Neuronal stem cell (in vitro differentiated cells): Measurements from ENCODE around the gene MANBA.

ENCODE experiments used
- DNase-seq: peaks from one replicate; pipeline ENCODE4 v3.0.0-alpha.2; 2013; ENCODE audit warnings: low spot score
- H2AFZ ChIP-seq: one replicate; pipeline ENCODE4 v1.6.1; 2013; ENCODE audit warnings: mild to moderate bottlenecking, low read length, inconsistent platforms
- H2AK5ac ChIP-seq: 2 replicates; pipeline ENCODE4 v1.6.1; 2013; ENCODE audit warnings: low read depth, mild to moderate bottlenecking, inconsistent platforms, low read length, moderate library complexity, mixed read lengths
- H2BK120ac ChIP-seq: 2 replicates; pipeline ENCODE4 v1.6.1; 2013; ENCODE audit warnings: low read depth, mild to moderate bottlenecking, inconsistent platforms, low read length, moderate library complexity, mixed read lengths
- H2BK12ac ChIP-seq: one replicate; pipeline ENCODE4 v1.6.1; 2013; ENCODE audit warnings: low read length, inconsistent platforms
- H2BK15ac ChIP-seq: 2 replicates; pipeline ENCODE4 v1.6.1; 2013; ENCODE audit warnings: mild to moderate bottlenecking, low read length, inconsistent platforms, mixed read lengths
- H2BK5ac ChIP-seq: one replicate; pipeline ENCODE4 v1.6.1; 2013; ENCODE audit warnings: inconsistent platforms, mild to moderate bottlenecking, low read length, moderate library complexity
- H3K14ac ChIP-seq: one replicate; pipeline ENCODE4 v1.6.1; 2013; ENCODE audit warnings: low read length, inconsistent platforms
- H3K18ac ChIP-seq: 2 replicates; pipeline ENCODE4 v1.6.1; 2013; ENCODE audit warnings: low read length, inconsistent platforms
- H3K23ac ChIP-seq: 2 replicates; pipeline ENCODE4 v1.6.1; 2013; ENCODE audit warnings: low read depth, mild to moderate bottlenecking, mixed read lengths, low read length, inconsistent platforms; ENCODE audit not compliant: poor library complexity
- H3K27ac ChIP-seq: replicated peaks from 3 replicates; pipeline ENCODE4 v1.5.1; 2013; ENCODE audit warnings: low read length, inconsistent platforms
- H3K27me3 ChIP-seq, 3 experiments: 2 replicates each; pipeline ENCODE4 v1.6.1; 2013; ENCODE audit warnings: low read length in 3 of 3, mild to moderate bottlenecking in 2 of 3, inconsistent platforms in 1 of 3, low read depth in 1 of 3, mixed read lengths in 1 of 3, moderate library complexity in 1 of 3; ENCODE audit not compliant: control insufficient read depth in 3 of 3, insufficient read depth in 3 of 3
- H3K36me3 ChIP-seq, 2 donors: replicated peaks in 1 of 2; 2 replicates each; pipeline ENCODE4 v1.6.1; 2013; ENCODE audit warnings: low read length in 2 of 2; ENCODE audit not compliant: control insufficient read depth in 2 of 2, insufficient read depth in 2 of 2
- H3K4ac ChIP-seq: 2 replicates; pipeline ENCODE4 v1.6.1; 2013; ENCODE audit warnings: inconsistent platforms, mild to moderate bottlenecking, low read length, moderate library complexity
- H3K4me1 ChIP-seq, 2 donors: 1 replicate in 1 of 2; 2 replicates in 1 of 2; pipeline ENCODE4 v1.6.1; 2013; ENCODE audit warnings: low read length in 2 of 2, low read depth in 1 of 2; ENCODE audit not compliant: control insufficient read depth in 2 of 2, insufficient read depth in 1 of 2
- H3K4me2 ChIP-seq: one replicate; pipeline ENCODE4 v1.6.1; 2013; ENCODE audit warnings: mild to moderate bottlenecking, low read length, inconsistent platforms; ENCODE audit not compliant: insufficient read depth, poor library complexity, severe bottlenecking
- H3K4me3 ChIP-seq, 2 donors: 2 replicates each; pipeline ENCODE4 v1.5.1; 2013; ENCODE audit warnings: low read length in 2 of 2, mild to moderate bottlenecking in 2 of 2, inconsistent platforms in 1 of 2, moderate library complexity in 1 of 2
- H3K79me1 ChIP-seq: one replicate; pipeline ENCODE4 v1.6.1; 2013; ENCODE audit warnings: low read depth, mild to moderate bottlenecking, inconsistent platforms, low read length, moderate library complexity
- H3K9ac ChIP-seq: one replicate; pipeline ENCODE4 v1.6.1; 2013; ENCODE audit warnings: mild to moderate bottlenecking, low read depth, low read length, inconsistent platforms; ENCODE audit not compliant: poor library complexity
- H3K9me3 ChIP-seq, 2 donors: replicated peaks in 1 of 2; 2 replicates each; pipeline versions ENCODE3 to v1.6.1; 2013; ENCODE audit warnings: low read length in 2 of 2, mild to moderate bottlenecking in 2 of 2, inconsistent platforms in 1 of 2, low read depth in 1 of 2, mixed read lengths in 1 of 2, moderate library complexity in 1 of 2; ENCODE audit not compliant: control insufficient read depth in 2 of 2, insufficient read depth in 1 of 2
- H4K8ac ChIP-seq: one replicate; pipeline ENCODE4 v1.6.1; 2013; ENCODE audit warnings: low read depth, mild to moderate bottlenecking, inconsistent platforms, low read length, moderate library complexity
- H4K91ac ChIP-seq: one replicate; pipeline ENCODE4 v1.6.1; 2013; ENCODE audit warnings: low read length, low read depth, mild to moderate bottlenecking, inconsistent platforms; ENCODE audit not compliant: poor library complexity
- WGBS, 2 donors: extraction: QIAGEN DNeasy Blood & Tissue Kit; methylation state at CpG; one replicate each; pipeline ENCODE4 v1.1.7; 2013; ENCODE audit warnings: missing lambda C conversion rate in 2 of 2, mixed read lengths in 1 of 2; ENCODE audit not compliant: insufficient read length in 2 of 2, insufficient replicate concordance in 1 of 2; ENCODE audit errors: extremely low coverage in 2 of 2; 5-methylcytosine and 5-hydroxymethylcytosine counted together

Gene MANBA

GRCh38 chr4:102599886-102600285 lies 160.9 kb downstream of the MANBA start:
- Histone ChIP-seq H2BK12ac (no peak overlapping the region), H3K4me3 (no peak overlapping the region), H3K4me1 (peaks cover 0 to 3% of the 10 kb centered on the region in 2 donors), H4K8ac (no peak overlapping the region), H3K9ac (no peak overlapping the region), H2BK5ac (no peak overlapping the region), H3K14ac (no peak overlapping the region), H3K27ac (no peak overlapping the region), H3K4ac (no peak overlapping the region), H3K9me3 (no peaks in the 10 kb centered on the region), H3K36me3 (peaks cover 0 to 63% of the 10 kb centered on the region in 2 donors), H2AK5ac (no peak overlapping the region), H3K18ac (no peak overlapping the region), H2BK120ac (no peak overlapping the region), H2AFZ (no peak overlapping the region), H3K4me2 (no peak overlapping the region), H3K79me1 (no peaks in the 10 kb centered on the region), H4K91ac (no peak overlapping the region), H3K23ac (no peak overlapping the region), H3K27me3 (no peaks in the 10 kb centered on the region), H2BK15ac (no peak overlapping the region)
- no CpG with 5 or more reads among the region's 3 CpGs for WGBS, 2 donors
- DNase-seq: no peak

- Histone ChIP-seq H2AK5ac (no peak overlapping the region), H3K9me3 (no peaks in the 10 kb centered on the region), H3K14ac (no peak overlapping the region), H2AFZ (no peak overlapping the region), H2BK15ac (no peak overlapping the region), H3K27me3 (no peaks in the 10 kb centered on the region), H3K79me1 (no peaks in the 10 kb centered on the region), H3K9ac (no peak overlapping the region), H3K18ac (no peak overlapping the region), H3K4ac (no peak overlapping the region), H3K23ac (no peak overlapping the region), H3K36me3 (peaks cover 0 to 65% of the 10 kb centered on the region in 2 donors), H4K91ac (no peak overlapping the region), H3K4me1 (peaks cover 0 to 3% of the 10 kb centered on the region in 2 donors), H2BK5ac (no peak overlapping the region), H3K4me3 (no peak overlapping the region), H3K27ac (no peak overlapping the region), H3K4me2 (no peak overlapping the region), H2BK120ac (no peak overlapping the region), H4K8ac (no peak overlapping the region), H2BK12ac (no peak overlapping the region)
- WGBS, 2 donors: no CpG with 5 or more reads among the region's 4 CpGs
- DNase-seq: no peak
Observed at GRCh38 chr4:102599455-102599854, 161.3 kb downstream of the MANBA start.

GRCh38 chr4:102598762-102599374 lies 161.9 kb downstream of the MANBA start:
- Histone ChIP-seq H3K4me3 (no peak overlapping the region), H3K4me1 (peaks cover 0 to 3% of the 10 kb centered on the region in 2 donors), H3K9ac (no peak overlapping the region), H3K4me2 (no peak overlapping the region), H2AK5ac (no peak overlapping the region), H4K8ac (no peak overlapping the region), H2BK120ac (no peak overlapping the region), H3K18ac (no peak overlapping the region), H3K27me3 (no peaks in the 10 kb centered on the region), H3K23ac (no peak overlapping the region), H2AFZ (no peak overlapping the region), H3K36me3 (peaks cover 0 to 64% of the 10 kb centered on the region in 2 donors), H2BK15ac (no peak overlapping the region), H3K27ac (no peak overlapping the region), H3K9me3 (no peaks in the 10 kb centered on the region), H3K79me1 (no peaks in the 10 kb centered on the region), H3K14ac (no peak overlapping the region), H3K4ac (no peak overlapping the region), H2BK12ac (no peak overlapping the region), H2BK5ac (no peak overlapping the region), H4K91ac (no peak overlapping the region)
- DNase-seq: no peak
- WGBS, 2 donors: no CpG with 5 or more reads among the region's 6 CpGs

GRCh38 chr4:102598086-102598761 lies 162.5 kb downstream of the MANBA start:
- Histone ChIP-seq H3K36me3 (peaks cover 0 to 64% of the 10 kb centered on the region in 2 donors), H4K8ac (no peak overlapping the region), H2BK120ac (no peak overlapping the region), H3K9me3 (no peaks in the 10 kb centered on the region), H2AK5ac (no peak overlapping the region), H2AFZ (no peak overlapping the region), H3K4ac (no peak overlapping the region), H3K4me1 (peaks cover 0 to 3% of the 10 kb centered on the region in 2 donors), H3K27me3 (no peaks in the 10 kb centered on the region), H2BK15ac (no peak overlapping the region), H2BK5ac (no peak overlapping the region), H2BK12ac (no peak overlapping the region), H3K27ac (no peak overlapping the region), H3K23ac (no peak overlapping the region), H3K4me2 (no peak overlapping the region), H3K14ac (no peak overlapping the region), H3K18ac (no peak overlapping the region), H3K79me1 (no peaks in the 10 kb centered on the region), H3K4me3 (no peak overlapping the region), H3K9ac (no peak overlapping the region), H4K91ac (no peak overlapping the region)
- no peak for DNase-seq
- no CpG with 5 or more reads among the region's 1 CpG for WGBS, 2 donors
